Measurements from ENCODE around the gene TAF11L12.
"Not testable (repeated sequence)": the region's sequence is repeated elsewhere in the genome, so short reads cannot be mapped to it uniquely, and the experiment has no call there.

Gene TAF11L12

DNA sequence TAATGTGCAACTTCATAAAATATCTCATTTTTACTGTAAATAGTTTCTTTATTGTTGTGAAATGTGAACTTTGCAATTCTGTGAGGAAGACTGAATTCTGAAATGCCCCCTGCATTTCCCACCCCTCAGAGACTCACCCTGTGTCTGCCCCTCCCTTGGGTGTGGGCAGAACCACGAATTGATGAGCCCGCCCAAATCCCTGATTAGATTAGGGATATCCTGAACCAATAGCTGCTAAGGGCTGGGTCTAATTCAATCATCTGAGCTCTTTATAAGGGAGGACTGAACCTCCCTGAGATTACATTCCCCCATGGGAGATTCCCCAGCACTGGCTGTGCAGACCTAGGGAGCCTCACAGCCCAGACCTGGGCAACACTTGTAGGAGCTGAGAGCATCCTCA is at the start of gene TAF11L12:
Gene TAF11L12 (plus strand): TSS at position 301 of the 400 bp plus-strand sequence.
- not testable (repeated sequence) for H3K4me2 ChIP-seq; H3K27me3 ChIP-seq (ENCODE audit: insufficient read depth, low read depth); H2AFZ ChIP-seq (ENCODE audit: low read depth)

DNA sequence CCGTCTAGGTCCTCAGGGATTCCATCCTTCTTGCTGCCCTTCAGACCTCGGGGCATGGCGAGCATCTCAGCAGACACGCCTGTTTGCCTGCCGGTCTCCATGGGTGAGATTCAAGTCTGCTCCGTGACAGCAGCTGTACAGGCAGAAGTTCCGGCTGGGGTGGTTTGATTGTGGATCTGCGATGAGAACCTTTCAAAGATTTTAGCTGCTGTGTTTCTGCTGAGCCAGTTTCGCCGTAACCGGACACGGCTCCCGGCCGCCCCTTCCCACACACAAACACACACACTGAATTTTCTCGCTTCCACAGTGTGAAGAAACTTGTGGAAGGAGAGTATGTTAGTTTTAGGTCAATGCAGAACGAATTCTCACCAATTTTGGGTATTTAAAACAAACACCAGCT is 24.5 kb upstream of the TAF11L12 start, which contains the start of gene TAF11L7:
Gene TAF11L7 (minus strand): TSS at position 101 of the 400 bp plus-strand sequence.
- H2AFZ ChIP-seq (ENCODE audit: low read depth); H3K4me1 ChIP-seq (ENCODE audit: low read depth, poor library complexity, severe bottlenecking); H3K36me3 ChIP-seq (ENCODE audit: insufficient read depth); H3K27me3 ChIP-seq (ENCODE audit: insufficient read depth, low read depth); H3K27ac ChIP-seq; H3K79me2 ChIP-seq (ENCODE audit: insufficient read depth, low read depth); H3K4me3 ChIP-seq (IDR thresholded peaks at IDR 0.05; ENCODE audit: insufficient read depth, low read depth, low read length); H4K20me1 ChIP-seq (ENCODE audit: insufficient read depth); H3K4me2 ChIP-seq; H3K9ac ChIP-seq: not testable (repeated sequence)

More for the DNA sequence above, at the start of gene TAF11L12:
- not testable (repeated sequence) for H3K36me3 ChIP-seq (ENCODE audit: insufficient read depth); H4K20me1 ChIP-seq (ENCODE audit: insufficient read depth); H3K79me2 ChIP-seq (ENCODE audit: insufficient read depth, low read depth); H3K9ac ChIP-seq; H3K27ac ChIP-seq; H3K4me3 ChIP-seq (IDR thresholded peaks at IDR 0.05; ENCODE audit: insufficient read depth, low read depth, low read length); H3K4me1 ChIP-seq (ENCODE audit: low read depth, poor library complexity, severe bottlenecking)

DNA sequence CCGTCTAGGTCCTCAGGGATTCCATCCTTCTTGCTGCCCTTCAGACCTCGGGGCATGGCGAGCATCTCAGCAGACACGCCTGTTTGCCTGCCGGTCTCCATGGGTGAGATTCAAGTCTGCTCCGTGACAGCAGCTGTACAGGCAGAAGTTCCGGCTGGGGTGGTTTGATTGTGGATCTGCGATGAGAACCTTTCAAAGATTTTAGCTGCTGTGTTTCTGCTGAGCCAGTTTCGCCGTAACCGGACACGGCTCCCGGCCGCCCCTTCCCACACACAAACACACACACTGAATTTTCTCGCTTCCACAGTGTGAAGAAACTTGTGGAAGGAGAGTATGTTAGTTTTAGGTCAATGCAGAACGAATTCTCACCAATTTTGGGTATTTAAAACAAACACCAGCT is 19.3 kb upstream of the TAF11L12 start, which contains the start of gene TAF11L8:
Gene TAF11L8 (minus strand): TSS at position 101 of the 400 bp plus-strand sequence.
- H3K4me3 ChIP-seq (IDR thresholded peaks at IDR 0.05; ENCODE audit: insufficient read depth, low read depth, low read length); H3K36me3 ChIP-seq (ENCODE audit: insufficient read depth); H4K20me1 ChIP-seq (ENCODE audit: insufficient read depth); H3K4me1 ChIP-seq (ENCODE audit: low read depth, poor library complexity, severe bottlenecking); H3K27ac ChIP-seq; H3K79me2 ChIP-seq (ENCODE audit: insufficient read depth, low read depth); H3K9ac ChIP-seq; H3K4me2 ChIP-seq; H2AFZ ChIP-seq (ENCODE audit: low read depth); H3K27me3 ChIP-seq (ENCODE audit: insufficient read depth, low read depth): not testable (repeated sequence)

DNA sequence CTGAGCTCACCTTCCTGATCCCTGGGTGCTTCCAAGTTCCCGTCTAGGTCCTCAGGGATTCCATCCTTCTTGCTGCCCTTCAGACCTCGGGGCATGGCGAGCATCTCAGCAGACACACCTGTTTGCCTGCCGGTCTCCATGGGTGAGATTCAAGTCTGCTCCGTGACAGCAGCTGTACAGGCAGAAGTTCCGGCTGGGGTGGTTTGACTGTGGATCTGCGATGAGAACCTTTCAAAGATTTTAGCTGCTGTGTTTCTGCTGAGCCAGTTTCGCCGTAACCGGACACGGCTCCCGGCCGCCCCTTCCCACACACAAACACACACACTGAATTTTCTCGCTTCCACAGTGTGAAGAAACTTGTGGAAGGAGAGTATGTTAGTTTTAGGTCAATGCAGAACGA is 15.9 kb upstream of the TAF11L12 start, which contains the start of gene TAF11L9:
Gene TAF11L9 (minus strand): TSS at position 140 of the 400 bp plus-strand sequence.
- H3K36me3 ChIP-seq (ENCODE audit: insufficient read depth); H3K4me2 ChIP-seq; H3K4me3 ChIP-seq (IDR thresholded peaks at IDR 0.05; ENCODE audit: insufficient read depth, low read depth, low read length); H3K27ac ChIP-seq; H4K20me1 ChIP-seq (ENCODE audit: insufficient read depth); H3K27me3 ChIP-seq (ENCODE audit: insufficient read depth, low read depth); H3K4me1 ChIP-seq (ENCODE audit: low read depth, poor library complexity, severe bottlenecking); H2AFZ ChIP-seq (ENCODE audit: low read depth); H3K79me2 ChIP-seq (ENCODE audit: insufficient read depth, low read depth); H3K9ac ChIP-seq: not testable (repeated sequence)

DNA sequence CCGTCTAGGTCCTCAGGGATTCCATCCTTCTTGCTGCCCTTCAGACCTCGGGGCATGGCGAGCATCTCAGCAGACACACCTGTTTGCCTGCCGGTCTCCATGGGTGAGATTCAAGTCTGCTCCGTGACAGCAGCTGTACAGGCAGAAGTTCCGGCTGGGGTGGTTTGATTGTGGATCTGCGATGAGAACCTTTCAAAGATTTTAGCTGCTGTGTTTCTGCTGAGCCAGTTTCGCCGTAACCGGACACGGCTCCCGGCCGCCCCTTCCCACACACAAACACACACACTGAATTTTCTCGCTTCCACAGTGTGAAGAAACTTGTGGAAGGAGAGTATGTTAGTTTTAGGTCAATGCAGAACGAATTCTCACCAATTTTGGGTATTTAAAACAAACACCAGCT is 12.5 kb upstream of the TAF11L12 start, which contains the start of gene TAF11L10:
Gene TAF11L10 (minus strand): TSS at position 101 of the 400 bp plus-strand sequence.
- H3K79me2 ChIP-seq (ENCODE audit: insufficient read depth, low read depth): not testable (repeated sequence)

DNA sequence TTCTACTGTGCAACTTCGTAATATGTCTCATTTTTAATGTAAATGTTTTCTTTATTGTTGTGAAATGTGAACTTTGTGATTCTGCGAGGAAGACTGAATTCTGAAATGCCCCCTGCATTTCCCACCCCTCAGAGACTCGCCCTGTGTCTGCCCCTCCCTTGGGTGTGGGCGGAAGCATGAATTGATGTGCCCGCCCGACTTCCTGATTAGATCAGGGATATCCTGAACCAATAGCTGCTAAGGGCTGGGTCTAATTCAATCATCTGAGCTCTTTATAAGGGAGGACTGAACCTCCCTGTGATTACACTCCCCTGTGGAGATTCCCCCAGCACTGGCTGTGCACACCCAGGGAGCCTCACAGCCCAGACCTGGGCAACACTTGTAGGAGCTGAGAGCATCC is 6.3 kb upstream of the TAF11L12 start, which contains the start of gene TAF11L11:
Gene TAF11L11 (plus strand): TSS at position 304 of the 400 bp plus-strand sequence.
- H3K4me1 ChIP-seq (ENCODE audit: low read depth, poor library complexity, severe bottlenecking); H3K9ac ChIP-seq; H2AFZ ChIP-seq (ENCODE audit: low read depth); H3K27ac ChIP-seq; H3K27me3 ChIP-seq (ENCODE audit: insufficient read depth, low read depth); H3K4me2 ChIP-seq; H4K20me1 ChIP-seq (ENCODE audit: insufficient read depth); H3K4me3 ChIP-seq (IDR thresholded peaks at IDR 0.05; ENCODE audit: insufficient read depth, low read depth, low read length); H3K36me3 ChIP-seq (ENCODE audit: insufficient read depth); H3K79me2 ChIP-seq (ENCODE audit: insufficient read depth, low read depth): not testable (repeated sequence)

More for the DNA sequence above, 12.5 kb upstream of the TAF11L12 start, which contains the start of gene TAF11L10:
- not testable (repeated sequence) for H4K20me1 ChIP-seq (ENCODE audit: insufficient read depth); H2AFZ ChIP-seq (ENCODE audit: low read depth); H3K27ac ChIP-seq; H3K36me3 ChIP-seq (ENCODE audit: insufficient read depth); H3K27me3 ChIP-seq (ENCODE audit: insufficient read depth, low read depth); H3K4me2 ChIP-seq; H3K4me1 ChIP-seq (ENCODE audit: low read depth, poor library complexity, severe bottlenecking); H3K9ac ChIP-seq; H3K4me3 ChIP-seq (IDR thresholded peaks at IDR 0.05; ENCODE audit: insufficient read depth, low read depth, low read length)

DNA sequence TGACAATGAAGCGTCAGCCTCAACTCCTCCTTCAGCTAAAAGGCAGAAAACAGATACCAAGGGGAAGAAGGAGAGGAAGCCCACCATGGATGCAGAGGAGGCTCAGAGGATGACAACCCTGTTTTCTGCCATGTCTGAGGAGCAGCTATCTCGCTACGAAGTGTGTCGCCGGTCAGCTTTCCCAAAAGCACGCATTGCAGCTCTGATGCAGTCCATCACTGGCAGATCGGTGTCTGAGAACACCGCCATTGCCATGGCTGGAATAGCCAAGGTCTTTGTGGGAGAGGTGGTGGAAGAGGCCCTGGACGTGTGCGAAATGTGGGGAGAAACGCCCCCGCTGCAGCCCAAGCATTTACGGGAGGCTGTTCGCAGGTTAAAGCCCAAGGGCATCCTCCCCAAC is 5.2 kb upstream of the TAF11L12 start:
- Histone ChIP-seq H3K27ac (no peak overlapping the region), H3K27me3 (ENCODE audit: insufficient read depth, low read depth) (no peaks in the 10 kb centered on the region), H3K4me3 (IDR thresholded peaks at IDR 0.05; ENCODE audit: insufficient read depth, low read depth, low read length) (no peak overlapping the region), H2AFZ (ENCODE audit: low read depth) (no peak overlapping the region), H4K20me1 (ENCODE audit: insufficient read depth) (no peaks in the 10 kb centered on the region), H3K4me1 (ENCODE audit: low read depth, poor library complexity, severe bottlenecking) (no peaks in the 10 kb centered on the region), H3K4me2 (no peak overlapping the region), H3K79me2 (ENCODE audit: insufficient read depth, low read depth) (no peaks in the 10 kb centered on the region), H3K36me3 (ENCODE audit: insufficient read depth) (no peaks in the 10 kb centered on the region), H3K9ac (no peak overlapping the region)
- TF ChIP-seq, protein P1, sequence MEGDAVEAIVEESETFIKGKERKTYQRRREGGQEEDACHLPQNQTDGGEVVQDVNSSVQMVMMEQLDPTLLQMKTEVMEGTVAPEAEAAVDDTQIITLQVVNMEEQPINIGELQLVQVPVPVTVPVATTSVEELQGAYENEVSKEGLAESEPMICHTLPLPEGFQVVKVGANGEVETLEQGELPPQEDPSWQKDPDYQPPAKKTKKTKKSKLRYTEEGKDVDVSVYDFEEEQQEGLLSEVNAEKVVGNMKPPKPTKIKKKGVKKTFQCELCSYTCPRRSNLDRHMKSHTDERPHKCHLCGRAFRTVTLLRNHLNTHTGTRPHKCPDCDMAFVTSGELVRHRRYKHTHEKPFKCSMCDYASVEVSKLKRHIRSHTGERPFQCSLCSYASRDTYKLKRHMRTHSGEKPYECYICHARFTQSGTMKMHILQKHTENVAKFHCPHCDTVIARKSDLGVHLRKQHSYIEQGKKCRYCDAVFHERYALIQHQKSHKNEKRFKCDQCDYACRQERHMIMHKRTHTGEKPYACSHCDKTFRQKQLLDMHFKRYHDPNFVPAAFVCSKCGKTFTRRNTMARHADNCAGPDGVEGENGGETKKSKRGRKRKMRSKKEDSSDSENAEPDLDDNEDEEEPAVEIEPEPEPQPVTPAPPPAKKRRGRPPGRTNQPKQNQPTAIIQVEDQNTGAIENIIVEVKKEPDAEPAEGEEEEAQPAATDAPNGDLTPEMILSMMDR (conservative IDR thresholded peaks at IDR 0.05; ENCODE audit: low read depth, low read length): no peak

DNA sequence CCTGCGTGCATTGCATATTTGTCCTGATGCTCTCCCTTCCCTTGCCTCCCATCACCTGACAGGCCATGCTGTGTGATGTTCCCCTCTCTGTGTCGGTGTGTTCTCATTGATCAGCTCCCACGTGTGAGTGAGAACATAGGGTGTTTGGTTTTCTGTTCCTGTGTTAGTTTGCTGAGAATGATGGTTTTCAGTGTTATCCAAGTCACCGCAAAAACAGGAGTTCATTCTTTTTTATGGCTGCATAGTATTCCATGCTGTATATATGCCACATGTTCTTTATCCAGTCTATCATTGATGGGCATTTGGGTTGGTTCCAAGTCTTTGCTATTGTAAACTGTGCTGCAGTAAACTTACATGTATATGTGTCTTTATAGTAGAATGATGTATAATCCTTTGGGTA is 2.7 kb upstream of the TAF11L12 start:
- H3K27ac ChIP-seq; H3K27me3 ChIP-seq (ENCODE audit: insufficient read depth, low read depth); H3K79me2 ChIP-seq (ENCODE audit: insufficient read depth, low read depth); H3K4me1 ChIP-seq (ENCODE audit: low read depth, poor library complexity, severe bottlenecking); H2AFZ ChIP-seq (ENCODE audit: low read depth); H3K4me2 ChIP-seq; H3K36me3 ChIP-seq (ENCODE audit: insufficient read depth); H3K4me3 ChIP-seq (IDR thresholded peaks at IDR 0.05; ENCODE audit: insufficient read depth, low read depth, low read length); H3K9ac ChIP-seq; H4K20me1 ChIP-seq (ENCODE audit: insufficient read depth): not testable (repeated sequence)

Measured in KMS-11 (cell line).